Stimulated activated naive CD8-positive, alpha-beta T cell treated with anti-CD3 and anti-CD28 coated beads, Interleukin-15, Interleukin-2, amounts not matched to agents 100 ng/mL and 50 ng/mL, for 24 hours (primary cell): Measurements from ENCODE around the gene GRID1.
A peak's percentile ranks its signal among the peaks of the same experiment; 100 is the strongest.

Experiments
- H3K27ac Mint-ChIP-seq: one replicate; pipeline ENCODE4 v1.8.0; 2021; ENCODE audit warnings: mild to moderate bottlenecking, mixed read lengths
- H3K27me3 Mint-ChIP-seq: one replicate; pipeline ENCODE4 v1.8.0; 2021; ENCODE audit warnings: mixed read lengths
- H3K36me3 Mint-ChIP-seq: one replicate; pipeline ENCODE4 v1.8.0; 2021; ENCODE audit warnings: low read depth, mixed read lengths
- H3K4me1 Mint-ChIP-seq: one replicate; pipeline ENCODE4 v1.8.0; 2021; ENCODE audit warnings: low read depth, mixed read lengths
- H3K4me3 Mint-ChIP-seq: one replicate; pipeline ENCODE4 v1.8.0; 2021; ENCODE audit warnings: mild to moderate bottlenecking, mixed read lengths
- H3K9me3 Mint-ChIP-seq: one replicate; pipeline ENCODE4 v1.8.0; 2021; ENCODE audit warnings: mixed read lengths

Gene GRID1

DNA sequence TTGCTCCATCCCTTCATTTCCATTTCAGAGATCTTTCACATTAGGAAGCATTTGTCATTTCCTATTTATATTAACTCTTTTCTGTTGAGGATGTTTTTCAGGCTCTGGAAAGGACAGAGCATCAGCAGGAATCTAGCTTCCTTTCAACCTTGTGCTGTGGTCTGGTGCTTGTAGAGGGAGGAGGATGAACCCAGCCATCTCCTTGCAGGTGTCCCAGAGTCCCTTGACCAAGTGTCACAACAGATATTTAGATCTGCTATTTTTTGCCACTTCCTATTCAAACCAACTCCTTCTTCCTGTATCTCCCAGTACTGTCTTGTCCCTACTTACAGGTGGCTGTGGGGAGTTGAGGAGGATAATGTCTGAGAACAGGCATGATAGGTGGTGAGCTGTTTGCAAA lies 742.8 kb downstream of the GRID1 start:
- Mint-ChIP-seq H3K27me3 (no peaks in the 10 kb centered on the region), H3K27ac (no peak overlapping the region), H3K4me3 (no peak overlapping the region), H3K4me1 (no peaks in the 10 kb centered on the region), H3K36me3 (no peaks in the 10 kb centered on the region), H3K9me3 (no peaks in the 10 kb centered on the region)

DNA sequence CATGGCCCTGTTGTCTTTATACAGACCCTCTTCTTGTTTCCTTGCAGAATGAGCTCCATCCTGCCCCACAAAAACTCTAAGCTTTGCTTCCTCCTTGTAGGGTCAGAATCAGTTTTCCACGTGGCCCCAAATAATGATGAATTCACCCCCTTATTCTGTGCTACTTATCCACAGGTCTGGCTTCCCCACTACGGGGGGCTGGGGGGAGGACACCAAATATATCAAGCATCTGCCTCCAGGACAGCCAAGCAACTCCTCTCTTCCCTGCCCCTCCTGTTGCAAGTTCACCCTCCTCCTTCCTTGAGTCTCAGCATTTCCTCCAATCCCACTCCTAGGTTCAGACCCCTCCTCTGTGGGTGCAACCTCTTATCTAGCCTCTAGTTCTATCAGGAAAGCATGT lies 743.3 kb downstream of the GRID1 start:
- Mint-ChIP-seq H3K4me3 (no peak overlapping the region), H3K4me1 (no peaks in the 10 kb centered on the region), H3K27ac (no peak overlapping the region), H3K36me3 (no peaks in the 10 kb centered on the region), H3K9me3 (no peaks in the 10 kb centered on the region), H3K27me3 (no peaks in the 10 kb centered on the region)

DNA sequence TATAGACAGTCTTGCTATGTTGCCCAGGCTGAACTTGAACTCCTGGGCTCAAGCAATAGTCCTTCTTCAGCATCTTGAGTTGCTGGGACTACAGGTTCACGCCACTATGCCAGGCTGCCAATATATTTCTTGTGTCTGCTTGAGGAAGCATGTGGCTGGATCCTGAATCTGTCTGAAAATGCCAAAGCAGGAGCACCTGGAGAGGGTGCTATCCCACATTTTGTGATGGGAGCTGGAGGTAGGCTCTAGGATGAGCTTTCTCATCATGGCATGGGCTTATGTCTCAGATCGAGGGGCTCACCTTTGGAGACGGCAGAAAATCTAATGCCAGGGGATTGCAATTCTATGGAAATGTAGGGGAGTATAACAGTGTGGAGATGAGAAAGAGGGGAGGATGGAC lies 744.2 kb downstream of the GRID1 start:
- Mint-ChIP-seq H3K36me3 (no peaks in the 10 kb centered on the region), H3K9me3 (no peaks in the 10 kb centered on the region), H3K27me3 (no peaks in the 10 kb centered on the region), H3K27ac (no peak overlapping the region), H3K4me3 (no peak overlapping the region), H3K4me1 (no peaks in the 10 kb centered on the region)

DNA sequence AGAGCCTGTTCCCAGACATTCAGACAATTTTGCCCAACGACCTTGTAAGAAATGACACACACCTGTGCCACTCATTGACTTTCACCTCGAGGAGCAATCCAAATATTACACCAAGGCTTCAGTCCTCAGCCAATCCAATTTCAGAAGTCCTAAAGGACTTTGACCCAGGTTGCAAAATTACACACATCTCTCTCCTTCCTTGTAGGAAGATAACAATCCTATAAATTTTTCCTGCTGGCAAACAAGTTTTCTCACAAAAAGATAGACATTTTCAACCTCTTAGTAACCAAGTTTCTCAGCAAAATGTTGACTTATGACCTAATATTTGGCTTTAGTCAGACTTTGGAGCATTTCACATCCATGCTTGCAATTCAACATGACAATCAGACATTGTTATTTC lies 745.0 kb downstream of the GRID1 start:
- Mint-ChIP-seq H3K4me3 (no peak overlapping the region), H3K27ac (no peak overlapping the region), H3K4me1 (no peaks in the 10 kb centered on the region), H3K9me3 (no peaks in the 10 kb centered on the region), H3K36me3 (no peaks in the 10 kb centered on the region), H3K27me3 (no peaks in the 10 kb centered on the region)

DNA sequence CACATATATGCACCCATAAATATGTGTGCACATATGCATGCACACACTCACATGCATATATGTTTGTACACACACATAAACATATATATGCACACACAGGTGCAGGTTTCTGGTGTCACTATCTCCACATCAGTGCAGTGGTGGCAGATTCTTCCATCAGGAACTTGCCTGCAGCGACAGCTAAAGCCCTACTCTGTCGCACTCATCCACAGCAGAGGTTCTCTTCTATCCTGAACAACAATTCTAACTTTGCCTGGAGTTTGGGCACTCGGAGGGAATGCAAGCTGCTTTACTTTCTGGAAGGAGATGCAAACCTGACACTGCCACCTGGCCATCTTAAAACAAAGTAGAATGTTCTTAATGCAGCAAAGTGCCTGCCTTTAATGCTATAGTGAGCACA lies 745.8 kb downstream of the GRID1 start:
- H3K27me3 Mint-ChIP-seq = no peaks in the 10 kb centered on the region

GRCh38 chr10:85619832-85620231 lies 746.8 kb downstream of the GRID1 start:
- H3K4me1 Mint-ChIP-seq = peaks cover 2% of the 10 kb centered on the region
- H3K27ac Mint-ChIP-seq = no peak overlapping the region
- no peak overlapping the region for H3K4me3 Mint-ChIP-seq
- H3K36me3 Mint-ChIP-seq = no peaks in the 10 kb centered on the region
- H3K9me3 Mint-ChIP-seq = no peaks in the 10 kb centered on the region
- H3K27me3 Mint-ChIP-seq = no peaks in the 10 kb centered on the region

More for the DNA sequence above, 745.8 kb downstream of the GRID1 start:
- no peaks in the 10 kb centered on the region for H3K36me3 Mint-ChIP-seq
- no peak overlapping the region for H3K27ac Mint-ChIP-seq
- H3K9me3 Mint-ChIP-seq = no peaks in the 10 kb centered on the region
- no peaks in the 10 kb centered on the region for H3K4me1 Mint-ChIP-seq
- H3K4me3 Mint-ChIP-seq = no peak overlapping the region

- Mint-ChIP-seq H3K4me1 (peaks cover 12% of the 10 kb centered on the region), H3K27ac (no peak overlapping the region), H3K9me3 (no peaks in the 10 kb centered on the region), H3K27me3 (no peaks in the 10 kb centered on the region), H3K36me3 (no peaks in the 10 kb centered on the region), H3K4me3 (no peak overlapping the region)
Observed at GRCh38 chr10:85618841-85619240, 747.8 kb downstream of the GRID1 start.

DNA sequence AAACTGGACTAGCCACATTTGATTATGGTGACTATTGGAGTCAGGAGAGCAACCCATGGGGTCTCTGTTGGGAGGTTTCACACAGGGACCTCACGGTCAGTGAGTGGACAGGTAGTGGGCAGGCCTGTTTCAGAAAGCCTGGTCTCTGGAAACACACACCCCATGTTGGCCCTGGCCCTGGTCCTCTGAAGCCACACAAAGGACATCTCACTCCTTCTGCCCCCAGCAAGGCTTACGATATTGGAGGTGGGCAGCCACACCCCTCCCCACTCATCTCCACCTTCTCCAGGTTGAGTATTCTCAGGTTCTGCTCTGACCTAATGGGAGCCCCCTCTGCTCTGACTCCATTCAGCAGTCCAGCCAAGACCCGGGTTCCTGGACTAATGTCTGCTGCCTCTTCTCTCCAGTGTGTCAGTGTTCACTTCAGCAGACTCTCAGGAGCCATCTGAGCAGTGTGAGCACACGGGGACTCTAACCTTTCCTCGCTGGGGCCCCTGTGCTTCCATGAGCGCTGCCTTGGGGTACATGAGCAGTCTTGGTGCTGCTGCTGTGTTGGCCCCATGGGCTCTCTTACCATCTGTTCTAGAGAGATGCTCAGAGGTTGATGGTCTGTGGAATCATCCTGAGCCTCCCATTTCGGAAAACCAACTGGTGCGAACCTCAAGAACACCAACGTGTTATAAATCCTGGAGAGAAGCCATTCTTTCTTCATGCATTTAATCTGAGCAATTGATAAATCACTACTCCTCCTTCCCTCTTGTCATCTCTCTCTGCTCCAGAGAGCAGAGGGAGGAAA lies 748.6 kb downstream of the GRID1 start:
- Mint-ChIP-seq H3K9me3 (no peaks in the 10 kb centered on the region), H3K27me3 (no peaks in the 10 kb centered on the region), H3K27ac (no peak overlapping the region), H3K4me3 (no peak overlapping the region), H3K36me3 (no peaks in the 10 kb centered on the region), H3K4me1 (peaks cover 21% of the 10 kb centered on the region)

DNA sequence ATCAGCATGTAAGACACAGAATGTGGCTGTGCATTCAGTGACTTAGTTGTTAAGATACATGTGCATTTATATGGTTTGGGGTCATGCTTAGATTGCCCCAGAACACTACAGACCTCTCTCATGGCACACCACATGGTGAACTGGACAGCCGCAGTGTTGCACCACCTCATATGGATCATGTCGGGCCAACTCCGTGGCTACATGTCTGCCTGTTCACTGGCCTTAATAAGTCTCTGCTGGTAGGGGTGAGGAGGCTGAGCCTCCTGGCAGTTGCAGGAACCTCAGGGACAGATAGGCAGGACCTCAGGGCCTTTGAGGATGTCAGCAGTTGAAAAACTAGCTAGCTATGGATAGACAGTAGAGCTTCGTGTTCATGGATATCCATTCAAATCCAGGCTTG lies 751.0 kb downstream of the GRID1 start:
- no peaks in the 10 kb centered on the region for H3K27me3 Mint-ChIP-seq
- no peaks in the 10 kb centered on the region for H3K9me3 Mint-ChIP-seq
- H3K36me3 Mint-ChIP-seq = no peaks in the 10 kb centered on the region
- no peak overlapping the region for H3K27ac Mint-ChIP-seq
- H3K4me1 Mint-ChIP-seq = peaks cover 36% of the 10 kb centered on the region
- H3K4me3 Mint-ChIP-seq = no peak overlapping the region

DNA sequence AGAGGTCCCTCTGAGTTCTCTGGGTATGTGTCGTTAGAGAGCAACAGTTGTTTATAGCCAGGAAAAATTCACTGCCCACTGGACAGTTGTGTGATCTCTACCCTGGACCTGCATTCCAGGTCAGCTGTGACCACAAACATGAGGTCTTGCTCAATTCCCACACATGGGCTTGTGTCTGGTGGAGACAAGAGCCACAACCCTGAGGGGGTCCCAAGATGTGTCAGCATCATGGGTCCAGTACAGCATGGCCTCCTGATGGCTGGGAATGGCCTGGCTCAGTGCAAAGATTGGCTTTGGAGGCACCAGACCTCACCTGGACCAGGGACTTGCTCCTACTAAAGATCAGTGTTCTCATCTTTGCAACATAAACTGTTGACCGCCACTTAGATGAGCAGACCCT lies 751.6 kb downstream of the GRID1 start:
- no peak overlapping the region for H3K27ac Mint-ChIP-seq

DNA sequence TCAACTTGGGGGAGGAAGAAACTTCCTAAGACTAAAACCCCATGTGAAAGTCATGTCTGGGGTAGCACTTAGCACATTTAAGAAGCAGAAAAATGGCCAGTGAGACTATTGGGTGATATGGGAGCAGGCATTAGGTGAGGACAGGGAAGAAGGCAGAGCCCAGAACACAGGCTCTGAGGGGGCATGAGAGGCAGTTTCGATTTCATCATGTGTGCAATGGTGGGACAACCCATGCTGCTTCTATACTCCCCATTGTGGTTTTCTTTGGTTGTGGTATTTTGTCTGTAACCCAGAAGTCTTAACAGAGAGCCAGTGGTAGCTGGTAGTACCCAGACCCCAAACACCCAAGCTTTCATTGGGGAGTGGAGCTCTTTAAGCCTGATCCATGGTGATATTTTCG lies 752.0 kb downstream of the GRID1 start:
- H3K36me3 Mint-ChIP-seq = no peaks in the 10 kb centered on the region
- H3K4me1 Mint-ChIP-seq = peaks cover 36% of the 10 kb centered on the region
- no peak overlapping the region for H3K4me3 Mint-ChIP-seq
- H3K27me3 Mint-ChIP-seq = no peaks in the 10 kb centered on the region
- no peaks in the 10 kb centered on the region for H3K9me3 Mint-ChIP-seq
- no peak overlapping the region for H3K27ac Mint-ChIP-seq

More for the DNA sequence above, 751.6 kb downstream of the GRID1 start:
- Mint-ChIP-seq H3K4me3 (no peak overlapping the region), H3K4me1 (peaks cover 36% of the 10 kb centered on the region), H3K36me3 (no peaks in the 10 kb centered on the region), H3K27me3 (no peaks in the 10 kb centered on the region), H3K9me3 (no peaks in the 10 kb centered on the region)

- no peak overlapping the region for H3K4me3 Mint-ChIP-seq
- no peaks in the 10 kb centered on the region for H3K27me3 Mint-ChIP-seq
- no peaks in the 10 kb centered on the region for H3K36me3 Mint-ChIP-seq
- H3K27ac Mint-ChIP-seq = no peak overlapping the region
- H3K4me1 Mint-ChIP-seq = peaks cover 36% of the 10 kb centered on the region
- H3K9me3 Mint-ChIP-seq = no peaks in the 10 kb centered on the region
Observed at GRCh38 chr10:85613391-85613790, 753.2 kb downstream of the GRID1 start.

DNA sequence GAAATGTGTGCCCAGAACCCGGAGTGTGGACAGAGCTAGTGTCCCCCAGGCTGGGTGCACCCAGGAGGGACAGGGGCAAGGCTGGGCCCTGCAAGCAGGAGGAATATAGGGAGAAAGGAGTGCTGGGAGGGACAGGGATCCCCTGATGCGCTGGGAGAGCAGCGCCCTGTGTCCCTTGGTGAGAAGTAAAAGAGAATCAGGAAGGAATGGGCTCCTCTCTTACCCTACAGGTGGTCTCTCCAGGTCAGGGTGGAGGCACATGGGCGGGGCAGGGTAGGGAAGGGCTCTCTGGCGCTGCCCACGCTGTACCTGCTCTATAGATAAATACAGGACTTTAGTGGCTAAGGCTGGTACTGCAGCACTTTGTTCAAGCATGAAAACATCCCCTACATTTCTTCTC lies 753.8 kb downstream of the GRID1 start:
- peaks cover 36% of the 10 kb centered on the region for H3K4me1 Mint-ChIP-seq
- peak overlapping the region; percentile 21 for H3K27ac Mint-ChIP-seq
- no peak overlapping the region for H3K4me3 Mint-ChIP-seq
- no peaks in the 10 kb centered on the region for H3K9me3 Mint-ChIP-seq
- H3K36me3 Mint-ChIP-seq = no peaks in the 10 kb centered on the region
- H3K27me3 Mint-ChIP-seq = no peaks in the 10 kb centered on the region

- Mint-ChIP-seq H3K36me3 (no peaks in the 10 kb centered on the region), H3K27me3 (no peaks in the 10 kb centered on the region), H3K4me1 (peaks cover 36% of the 10 kb centered on the region), H3K4me3 (no peak overlapping the region), H3K27ac (peak overlapping the region; percentile 21), H3K9me3 (no peaks in the 10 kb centered on the region)
Observed at GRCh38 chr10:85612378-85612775, 754.2 kb downstream of the GRID1 start.

GRCh38 chr10:85611746-85612377 lies 754.7 kb downstream of the GRID1 start:
- no peaks in the 10 kb centered on the region for H3K36me3 Mint-ChIP-seq
- no peaks in the 10 kb centered on the region for H3K9me3 Mint-ChIP-seq
- no peak overlapping the region for H3K4me3 Mint-ChIP-seq
- H3K27me3 Mint-ChIP-seq = no peaks in the 10 kb centered on the region
- H3K4me1 Mint-ChIP-seq = peaks cover 36% of the 10 kb centered on the region
- H3K27ac Mint-ChIP-seq = no peak overlapping the region
